NCI-H1092 treated with DMSO at 0.1 percent for 48 hours (cell line): ENCODE measurements around the gene SHOC2.

Source experiments
- DNase-seq: peaks from one replicate; lab custom pipeline; 2025; lab: John Stamatoyannopoulos, UW

Gene SHOC2

DNA sequence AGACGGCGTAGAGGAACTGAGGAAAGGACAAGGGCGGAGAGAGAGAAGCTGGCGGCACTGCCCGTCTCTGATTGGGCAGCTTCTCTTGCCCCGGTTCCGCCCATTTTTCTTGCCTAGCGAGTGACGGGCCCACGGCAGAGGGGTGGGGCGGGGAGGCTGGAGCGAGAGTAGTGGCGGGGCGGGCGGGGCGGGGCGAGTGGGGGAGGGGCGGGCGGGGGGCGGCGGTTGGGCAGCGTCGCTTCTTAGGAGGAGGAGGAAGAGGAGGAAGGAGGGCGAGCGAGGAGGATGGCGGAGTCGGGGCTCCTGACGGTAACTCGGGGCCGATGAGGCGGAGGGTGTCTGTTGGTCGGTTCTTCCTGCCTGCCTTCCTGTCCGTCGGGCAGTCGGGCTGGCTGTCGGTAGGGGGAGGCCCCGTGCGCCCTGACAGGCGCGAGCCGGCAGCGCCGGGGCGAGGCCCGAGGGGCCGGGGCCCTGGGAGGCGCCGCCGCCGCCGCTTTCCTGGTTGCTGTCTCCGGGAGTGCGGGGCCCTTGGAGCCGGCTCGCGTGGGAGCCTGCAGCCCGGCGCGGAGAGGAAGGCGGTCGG lies at the start of gene SHOC2:
Gene SHOC2 (plus strand): TSS at position 256 of the 583 bp plus-strand sequence. CDS start 44,755 bp downstream, outside the sequence.
- DNase-seq, result no peak

DNA sequence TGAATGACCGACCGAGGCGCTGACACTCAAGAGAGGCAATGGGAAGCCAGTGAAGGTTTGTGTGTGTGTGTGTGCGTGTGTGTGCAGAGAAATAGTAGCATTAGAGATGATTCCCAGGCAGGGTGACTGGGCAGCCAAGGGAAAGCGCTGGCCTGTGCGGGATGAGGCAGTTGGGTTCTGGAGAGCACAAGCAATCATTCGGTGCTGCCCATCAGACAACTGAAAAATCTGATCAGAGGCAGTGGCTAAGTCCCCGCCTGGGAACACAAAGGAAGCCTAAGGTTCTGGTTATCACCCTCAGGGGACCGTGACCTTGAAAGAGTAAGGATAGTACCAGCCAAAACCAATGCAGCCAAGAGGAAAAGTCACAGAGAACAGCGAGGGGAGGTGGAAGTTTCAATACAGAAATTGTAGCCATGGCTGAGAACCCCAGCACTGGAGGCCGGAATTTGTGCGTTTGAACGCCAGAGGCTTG lies 48.5 kb upstream of the SHOC2 start:
- DNase-seq, result no peak

DNA sequence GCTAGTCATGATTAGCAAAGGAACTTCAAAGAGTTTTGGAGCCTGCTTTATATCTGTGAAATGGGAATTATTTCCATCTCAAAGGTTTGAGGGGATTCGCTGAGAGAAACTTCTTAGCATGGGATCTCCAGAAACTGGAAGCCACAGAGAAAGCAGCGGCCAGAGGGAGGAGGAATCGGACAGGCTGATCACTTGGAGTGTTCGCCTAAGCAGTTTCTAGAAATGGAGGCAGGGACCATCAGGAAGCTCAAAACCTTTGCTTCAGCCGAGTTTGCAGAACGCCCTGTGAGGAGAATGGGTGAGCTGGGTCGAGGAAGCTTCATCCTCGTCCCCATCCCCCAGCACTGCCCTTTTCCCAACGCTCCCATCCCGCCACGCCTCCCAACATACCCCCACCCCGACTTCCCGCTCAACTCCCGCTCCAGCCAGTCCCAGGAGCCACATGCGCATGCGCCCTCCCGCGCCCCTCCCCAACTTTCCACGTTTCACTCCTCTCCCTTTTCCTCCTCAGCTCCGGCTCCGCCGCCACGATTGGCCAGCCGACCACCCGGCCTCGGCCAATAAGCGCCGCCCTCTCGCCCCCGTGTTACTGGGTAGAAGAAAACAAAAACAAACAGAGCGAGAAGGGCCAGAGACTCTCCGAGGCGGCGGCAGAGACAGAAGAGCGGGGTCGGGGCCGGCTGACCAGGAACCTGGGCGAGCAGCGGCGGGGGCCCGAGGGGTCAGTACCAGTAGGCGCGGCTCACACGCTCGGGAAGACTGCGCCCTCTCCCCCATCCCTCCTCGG lies 47.9 kb upstream of the SHOC2 start, which contains the start of gene PDCD4:
Gene PDCD4 (plus strand): TSS at position 631 of the 787 bp plus-strand sequence. CDS start 4,100 bp downstream, outside the sequence.
- peak; percentile 98 for DNase-seq

DNA sequence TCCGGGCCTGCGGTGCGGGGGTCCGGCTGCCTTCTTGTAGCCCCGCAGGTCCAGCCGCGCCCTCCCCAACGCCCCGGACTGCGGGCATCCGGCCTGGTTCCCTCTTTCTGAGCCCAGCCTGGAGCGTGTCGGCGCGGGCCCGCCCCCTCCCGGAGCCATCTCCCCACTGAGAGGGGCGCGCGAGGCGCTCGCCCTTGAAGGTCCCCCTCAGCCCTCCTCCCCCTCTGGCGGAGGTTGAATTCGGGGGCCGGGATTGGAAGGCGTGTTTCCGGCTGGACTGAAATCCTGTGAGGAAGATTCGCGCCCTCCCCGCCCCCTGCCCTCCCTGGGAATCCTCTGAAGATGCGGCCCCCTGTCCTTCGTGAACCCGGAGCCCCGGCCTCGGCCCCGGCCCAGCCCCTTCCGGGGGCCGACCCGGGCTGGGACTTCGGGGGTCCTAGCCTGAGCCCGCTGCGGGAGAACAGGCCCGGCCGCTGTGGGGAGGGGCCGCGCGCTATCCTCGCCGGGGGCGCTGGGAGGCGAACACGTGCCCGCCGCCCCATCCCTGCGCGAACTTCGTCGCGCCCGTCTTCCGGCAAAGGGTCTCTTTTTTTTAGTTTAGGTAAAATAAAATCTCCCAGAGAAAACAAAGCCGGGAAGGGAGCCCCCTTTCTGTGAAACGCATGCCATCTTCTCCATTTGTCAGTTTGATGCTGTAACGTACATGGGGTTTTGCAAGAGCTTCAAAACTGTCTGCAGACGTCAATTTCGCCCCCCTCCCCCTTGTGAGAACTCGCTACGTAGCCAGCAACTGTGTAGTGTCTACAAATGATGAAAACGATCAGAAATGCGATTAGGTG lies 47.0 kb upstream of the SHOC2 start:
- peak; percentile 72 for DNase-seq

DNA sequence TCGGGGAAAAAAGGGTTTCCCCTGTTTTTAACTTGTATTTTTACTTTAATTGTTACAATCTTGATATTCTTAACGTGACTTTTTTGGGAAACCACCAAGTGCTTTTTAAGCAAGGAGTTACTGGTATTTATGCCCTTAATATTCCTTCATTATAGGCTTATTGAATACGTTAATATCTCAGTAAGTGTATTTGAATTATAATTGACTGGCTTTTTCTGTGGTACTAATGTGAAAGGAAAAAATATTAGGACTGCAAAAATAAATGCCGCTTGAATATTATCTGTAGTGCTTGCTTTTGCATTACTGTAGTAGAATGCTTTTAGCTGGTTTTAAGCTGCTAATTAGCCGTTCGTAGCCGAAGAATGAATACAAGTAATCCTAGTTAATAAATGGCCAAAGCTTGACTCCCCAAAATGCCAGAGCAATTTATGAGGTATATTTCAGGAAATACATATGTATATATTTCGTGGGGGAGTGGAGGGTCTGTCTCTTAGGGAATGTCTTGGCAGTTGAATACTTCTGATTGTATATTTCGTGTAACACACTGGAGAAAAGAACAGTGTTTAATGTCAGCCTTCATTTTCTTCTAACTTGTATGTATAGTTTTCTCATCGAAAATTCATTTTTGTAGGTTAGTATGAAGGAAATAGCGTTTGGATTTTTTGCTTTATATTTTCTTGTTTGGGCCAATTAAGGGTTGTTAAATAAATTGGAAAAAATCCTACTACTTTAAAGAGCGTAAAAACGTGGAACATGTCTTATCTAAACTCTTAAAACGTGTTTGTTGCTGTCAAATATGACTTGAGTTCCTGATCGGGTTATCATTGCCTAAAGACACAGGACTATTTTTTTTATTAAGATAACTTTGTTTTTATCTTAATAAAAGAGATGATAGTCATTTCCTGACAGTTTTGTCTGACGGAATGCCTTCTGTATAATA lies 46.1 kb upstream of the SHOC2 start:
- DNase-seq, result no peak

DNA sequence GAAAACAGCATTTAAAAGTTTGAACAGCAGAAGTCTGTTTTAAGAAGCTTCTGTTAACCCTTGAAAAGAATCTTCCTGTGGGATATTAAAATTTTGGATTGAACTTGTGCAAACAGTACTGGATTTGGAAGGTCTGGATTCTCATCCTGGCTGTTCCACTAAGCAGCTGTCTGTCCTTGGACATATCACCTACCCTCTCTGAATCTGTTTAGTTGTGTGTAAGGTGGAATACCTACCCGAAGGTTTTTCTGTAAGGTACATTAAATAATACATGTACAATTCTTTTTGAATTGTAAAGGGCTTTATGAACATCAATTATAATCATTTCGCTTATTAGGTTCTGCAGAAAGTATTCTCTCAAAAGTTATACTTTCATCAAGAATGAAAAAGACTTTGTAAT lies 45.5 kb upstream of the SHOC2 start:
- no peak for DNase-seq

DNA sequence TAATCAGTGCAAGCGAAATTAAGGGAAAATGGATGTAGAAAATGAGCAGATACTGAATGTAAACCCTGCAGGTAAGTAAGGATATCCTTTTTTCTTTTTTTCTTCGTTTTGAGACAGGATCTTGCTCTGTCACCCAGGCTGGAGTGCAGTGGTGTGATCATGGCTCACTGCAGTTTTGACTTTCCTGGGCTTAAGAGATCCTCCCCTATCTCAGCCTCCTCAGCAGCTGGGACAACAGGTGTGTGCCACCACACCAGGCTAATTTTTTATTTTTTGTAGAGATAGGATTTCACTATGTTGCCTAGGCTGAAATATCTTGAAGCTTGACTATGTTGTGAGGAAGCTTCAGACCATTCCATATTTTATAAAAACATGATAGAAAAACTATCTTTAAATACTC lies 43.4 kb upstream of the SHOC2 start:
- DNase-seq, result no peak

DNA sequence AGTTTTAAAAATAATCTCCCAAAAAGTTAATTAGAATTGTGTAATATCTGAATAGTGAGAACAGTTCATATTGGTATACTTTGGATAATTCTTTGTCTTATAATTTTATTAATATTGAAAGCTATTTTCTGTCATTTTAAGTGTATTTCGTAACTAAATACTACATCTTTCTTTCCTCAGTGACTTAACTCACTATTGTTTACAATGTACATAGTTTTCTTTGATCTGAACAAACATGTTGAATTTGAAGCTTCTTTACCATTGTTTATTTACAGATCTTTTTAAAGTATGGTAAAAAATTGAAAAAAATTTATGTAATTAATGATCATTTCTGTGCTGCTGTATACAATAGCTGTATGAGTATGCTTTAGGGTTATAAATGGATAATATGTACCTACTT lies 42.6 kb upstream of the SHOC2 start:
- DNase-seq, result no peak

DNA sequence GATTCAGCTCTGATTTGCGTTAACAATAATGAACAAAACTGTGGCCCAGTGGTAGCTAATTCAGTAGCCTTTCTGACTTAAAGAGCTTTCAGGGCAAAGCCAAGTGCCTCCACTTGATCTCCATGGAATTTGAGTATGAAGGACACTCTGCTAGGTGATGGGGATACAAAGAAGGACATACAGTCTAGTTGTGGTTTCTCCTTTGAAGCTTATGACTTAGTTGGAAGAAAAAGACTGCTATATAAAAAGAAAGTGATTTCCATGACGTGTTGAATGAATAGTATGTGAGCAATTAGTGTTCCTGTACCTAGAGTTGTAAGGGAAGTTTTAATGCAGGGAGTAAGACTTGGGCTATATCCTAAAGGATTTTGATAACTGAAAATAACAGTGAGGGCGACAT lies 39.4 kb upstream of the SHOC2 start:
- no peak for DNase-seq

DNA sequence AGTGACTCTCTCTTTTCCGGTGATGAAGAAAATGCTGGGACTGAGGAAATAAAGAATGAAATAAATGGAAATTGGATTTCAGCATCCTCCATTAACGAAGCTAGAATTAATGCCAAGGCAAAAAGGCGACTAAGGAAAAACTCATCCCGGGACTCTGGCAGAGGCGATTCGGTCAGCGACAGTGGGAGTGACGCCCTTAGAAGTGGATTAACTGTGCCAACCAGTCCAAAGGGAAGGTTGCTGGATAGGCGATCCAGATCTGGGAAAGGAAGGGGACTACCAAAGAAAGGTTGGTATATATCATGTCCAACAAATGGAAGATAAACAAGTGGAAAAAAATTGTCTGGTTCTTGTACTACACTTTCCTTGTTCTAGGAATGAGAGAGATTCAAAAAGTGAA lies 38.2 kb upstream of the SHOC2 start:
- DNase-seq, result no peak

DNA sequence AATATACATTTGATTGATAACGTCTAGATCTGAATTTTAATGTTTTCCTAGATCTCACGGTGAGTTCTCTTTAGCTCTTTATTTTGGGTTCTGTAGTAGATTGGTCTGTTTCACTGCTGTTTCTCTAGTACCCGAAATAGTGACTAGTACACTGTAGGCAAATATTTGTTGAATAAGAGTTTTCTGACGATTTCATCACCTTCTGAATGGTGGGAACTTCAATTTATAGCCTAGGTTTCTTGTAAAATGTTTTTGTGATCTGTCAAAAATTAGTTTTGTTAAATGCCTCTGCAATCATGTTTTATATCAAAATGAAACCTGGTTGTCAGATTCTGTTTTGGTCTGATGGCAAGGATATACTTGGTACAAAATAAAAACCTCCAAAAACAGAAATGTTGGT lies 37.5 kb upstream of the SHOC2 start:
- no peak for DNase-seq

DNA sequence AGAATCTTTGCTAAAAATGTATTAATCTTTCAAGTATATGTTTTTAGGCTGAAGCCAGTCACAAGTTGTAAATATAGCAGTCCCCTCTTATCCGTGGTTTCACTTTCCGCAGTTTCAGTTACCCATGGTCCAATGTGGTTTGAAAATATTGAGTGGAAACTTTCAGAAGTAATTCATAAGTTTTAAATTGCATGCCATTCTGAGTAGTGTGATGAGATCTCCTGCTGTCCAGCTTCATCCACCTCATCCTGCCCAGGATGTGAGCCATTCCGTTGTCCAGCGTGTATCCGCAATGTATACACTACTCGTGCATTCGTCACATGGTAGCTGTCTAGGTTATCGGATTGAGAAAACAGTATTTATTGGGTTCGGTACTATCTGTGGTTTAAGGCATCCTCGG lies 35.5 kb upstream of the SHOC2 start:
- DNase-seq, result no peak

DNA sequence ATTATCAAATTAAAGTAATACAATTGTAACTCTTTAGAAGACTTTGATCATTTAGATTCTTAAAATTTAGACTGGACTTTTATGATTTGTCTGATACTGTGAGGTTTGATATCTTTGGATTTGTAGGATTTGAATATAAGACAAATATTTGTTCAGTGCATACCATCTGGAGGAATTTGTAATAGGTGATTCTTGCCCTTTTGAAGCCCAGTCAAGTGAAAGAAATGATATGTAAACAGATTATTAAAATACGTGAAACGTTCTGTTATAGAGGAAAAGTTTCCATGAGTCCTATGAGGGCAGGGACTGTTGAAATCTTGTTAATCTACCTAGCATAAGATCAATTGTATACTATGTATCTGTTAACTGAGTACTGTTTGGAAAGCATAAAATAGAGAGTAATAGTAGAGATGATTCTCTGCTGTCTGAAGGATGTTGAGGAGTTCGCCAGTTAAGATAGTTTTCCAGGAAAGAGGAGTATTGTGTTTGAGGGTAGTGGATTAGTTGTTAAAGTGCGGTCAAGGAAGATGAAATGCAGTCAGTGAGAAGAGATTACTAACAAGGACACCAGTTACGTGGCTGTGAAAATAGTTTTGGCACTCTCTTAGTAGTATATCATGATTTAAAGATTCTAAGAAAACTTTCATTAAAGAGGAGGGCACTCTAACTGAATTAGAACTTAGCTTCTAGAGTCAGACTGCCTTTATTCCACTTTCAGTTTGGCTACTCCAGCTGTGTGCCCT lies 33.3 kb upstream of the SHOC2 start:
- DNase-seq, result no peak

DNA sequence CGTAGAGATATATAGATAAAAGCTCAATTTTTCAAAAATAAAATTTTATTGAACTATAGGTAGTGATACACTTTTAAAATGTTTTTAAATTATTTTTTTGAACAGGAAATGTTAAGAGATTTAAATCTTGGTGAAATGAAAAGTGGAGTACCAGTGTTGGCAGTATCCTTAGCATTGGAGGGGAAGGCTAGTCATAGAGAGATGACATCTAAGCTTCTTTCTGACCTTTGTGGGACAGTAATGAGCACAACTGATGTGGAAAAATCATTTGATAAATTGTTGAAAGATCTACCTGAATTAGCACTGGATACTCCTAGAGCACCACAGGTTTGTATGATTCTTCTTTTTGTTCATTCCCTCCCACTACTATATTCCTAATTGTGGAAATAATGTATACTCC lies 31.8 kb upstream of the SHOC2 start:
- no peak for DNase-seq

DNA sequence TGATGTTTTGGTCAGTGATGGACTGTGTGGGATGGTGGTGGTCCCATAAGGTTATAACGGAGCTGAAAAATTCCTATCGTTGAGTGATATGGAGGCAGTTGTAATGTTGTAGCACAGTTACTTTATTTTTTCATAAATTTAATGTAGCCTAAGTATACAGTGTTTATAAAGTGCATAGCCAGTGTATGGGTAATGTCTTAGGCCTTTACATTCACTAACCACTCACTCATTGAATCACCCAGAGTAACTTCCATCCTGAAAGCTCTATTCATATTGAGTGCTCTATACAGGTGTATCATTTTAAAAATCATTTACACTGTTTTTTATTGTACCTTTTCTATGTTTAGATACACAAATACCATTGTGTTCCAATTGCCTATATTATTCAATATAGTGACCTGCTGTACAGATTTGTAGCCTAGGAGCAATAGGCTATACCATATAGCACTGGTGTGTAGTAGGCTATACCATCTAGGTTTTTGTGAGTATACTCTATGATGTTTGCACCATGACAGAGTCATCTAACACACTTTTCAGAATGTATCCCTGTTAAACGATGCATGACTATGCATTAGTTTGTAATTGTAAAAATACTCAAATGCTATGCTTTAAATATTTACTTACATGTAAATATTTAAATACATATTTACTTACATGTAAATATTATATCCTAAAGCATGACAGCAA lies 26.7 kb upstream of the SHOC2 start:
- DNase-seq, result no peak

DNA sequence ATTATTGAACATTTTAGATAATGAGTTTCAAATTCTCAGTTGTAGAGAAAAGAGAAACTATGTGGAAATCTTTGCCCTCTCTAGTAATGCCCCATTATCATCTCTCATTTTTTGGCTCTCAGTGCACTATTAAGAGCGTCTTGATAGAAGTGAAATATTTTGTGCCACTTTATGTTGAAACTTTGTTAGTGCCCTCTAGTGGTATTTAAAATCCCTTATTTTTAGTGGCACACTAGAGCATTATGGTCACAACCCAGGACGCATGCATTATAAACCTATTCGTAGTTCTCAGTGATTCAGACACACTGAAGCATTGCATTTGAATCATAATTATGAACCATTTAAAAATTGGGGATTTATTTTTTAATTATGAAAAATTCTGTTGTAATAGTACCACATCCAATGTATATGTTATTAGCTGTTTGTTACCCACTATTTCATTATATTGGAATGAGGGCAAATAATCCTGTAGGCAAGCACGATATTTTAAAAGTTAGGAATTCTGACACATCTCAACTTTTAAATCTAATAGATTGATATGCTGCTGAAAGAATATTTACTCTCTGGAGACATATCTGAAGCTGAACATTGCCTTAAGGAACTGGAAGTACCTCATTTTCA lies 25.7 kb upstream of the SHOC2 start:
- DNase-seq, result peak; percentile 19

DNA sequence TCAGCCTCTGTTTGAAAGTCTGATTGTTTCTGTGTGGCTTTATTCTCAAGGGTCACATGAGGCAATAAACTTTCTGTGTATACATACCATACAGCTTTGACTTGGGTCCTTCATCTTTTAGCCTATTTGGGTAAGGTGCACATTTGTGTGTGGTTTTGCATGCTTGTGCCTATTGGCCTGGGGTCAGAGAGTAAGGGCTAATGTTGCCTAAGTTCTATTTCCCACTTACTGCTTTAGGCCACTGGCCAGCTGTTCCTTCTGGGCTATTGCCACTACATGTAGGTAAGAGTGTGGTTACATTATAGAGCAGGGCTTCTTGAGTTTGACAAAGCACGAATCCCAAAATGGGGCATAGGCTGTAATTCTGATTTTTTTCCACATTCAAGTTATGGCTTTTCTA lies 22.2 kb upstream of the SHOC2 start:
- no peak for DNase-seq

DNA sequence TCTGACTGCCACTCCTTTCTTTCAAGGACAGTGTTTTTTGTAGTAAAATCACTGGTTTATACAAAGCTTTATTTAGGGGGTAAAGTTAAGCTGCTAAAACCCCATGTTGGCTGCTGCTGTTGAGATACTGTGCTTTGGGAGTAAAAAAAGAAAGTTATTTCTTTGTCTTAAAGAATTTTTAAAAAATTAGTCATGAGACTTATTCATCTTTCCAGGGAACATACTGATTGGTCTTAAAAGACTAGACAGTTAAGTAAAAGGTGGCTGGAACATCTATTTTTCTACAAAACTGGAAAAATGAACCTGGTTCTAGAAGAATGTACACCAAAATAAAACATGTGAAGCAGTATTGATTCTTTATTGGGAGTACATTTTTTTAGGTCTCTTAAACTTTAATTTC lies 21.0 kb upstream of the SHOC2 start:
- DNase-seq, result no peak

DNA sequence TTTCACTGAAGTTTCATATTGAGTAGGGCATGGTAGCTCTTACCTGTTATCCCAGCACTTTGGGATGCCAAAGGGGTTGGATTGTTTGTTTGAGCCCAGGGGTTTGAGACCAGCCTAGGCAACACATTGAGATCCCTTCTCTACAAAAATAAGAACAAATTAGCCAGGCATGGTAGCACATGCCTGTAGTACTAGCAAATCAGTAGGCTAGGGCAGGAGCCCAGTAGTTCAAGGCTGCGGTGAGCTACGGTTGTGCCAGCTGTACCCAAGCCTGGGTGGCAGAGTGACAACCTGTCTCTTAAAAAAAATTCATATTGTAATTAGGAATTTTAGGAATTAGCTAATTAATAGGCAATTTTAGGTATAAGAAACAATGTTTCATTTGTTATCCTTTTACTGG lies 18.4 kb upstream of the SHOC2 start:
- no peak for DNase-seq
